SK-N-SH (cell line): ENCODE data around the gene GPR160. TPM values are rescaled to one million over a fixed set of nuclear protein-coding genes. Genes with fewer than 3 reads are reported as not detected.

Experiments used
- CTCF ChIA-PET: fragments of 300-600, 350-600 bp; formaldehyde crosslinking; extraction: SDS; loops from one replicate; lab custom pipeline; 2021; lab: Yijun Ruan, JAX
- POLR2A ChIA-PET: fragments of 350-600 bp; sonication (Branson Sonifier 250); formaldehyde crosslinking; extraction: SDS; loops from one replicate; lab custom pipeline; 2020; ENCODE audit warnings: antibody characterized with exemption, inconsistent platforms; lab: Yijun Ruan, JAX
- DNase-seq: peaks from one replicate; pipeline ENCODE4 v3.0.0; 2012
- H2AFZ ChIP-seq: fragments of 200-600 bp; sonication (generic); 2 replicates; pipeline ENCODE4 v1.8.1; 2016; ENCODE audit warnings: antibody characterized with exemption, mild to moderate bottlenecking, low read depth
- H3F3A ChIP-seq: fragments of 200-600 bp; sonication (generic); replicated peaks from 2 replicates; pipeline ENCODE3; 2016; ENCODE audit warnings: antibody characterized with exemption, mild to moderate bottlenecking; ENCODE audit not compliant: insufficient read depth
- H3K27ac ChIP-seq, 2 experiments: fragments of 200-500 bp in 1 of 2; fragments of 200-600 bp in 1 of 2; sonication (Bioruptor generic) in 1 of 2; sonication (generic), shearing (Covaris generic) in 1 of 2; 2 replicates each; pipeline versions ENCODE4 v1.5.1 to v1.6.1; 2014 to 2016; ENCODE audit warnings: low read depth in 2 of 2, inconsistent platforms in 1 of 2, low read length in 1 of 2, mild to moderate bottlenecking in 1 of 2, mixed read lengths in 1 of 2
- H3K27me3 ChIP-seq: fragments of 200-600 bp; sonication (generic), shearing (Covaris generic); 2 replicates; pipeline ENCODE4 v1.6.1; 2016; ENCODE audit warnings: mixed run types; ENCODE audit not compliant: insufficient read depth
- H3K36me3 ChIP-seq, 2 experiments: fragments of 200-500 bp in 1 of 2; fragments of 200-600 bp in 1 of 2; sonication (Bioruptor generic) in 1 of 2; sonication (generic) in 1 of 2; replicated peaks in 1 of 2; 2 replicates each; pipeline versions ENCODE3 to v1.5.1; 2014 to 2016; ENCODE audit warnings: low read length in 1 of 2, mild to moderate bottlenecking in 1 of 2; ENCODE audit not compliant: insufficient read depth in 2 of 2, control insufficient read depth in 1 of 2
- H3K4me1 ChIP-seq, 2 experiments: fragments of 200-500 bp in 1 of 2; fragments of 200-600 bp in 1 of 2; sonication (Bioruptor generic) in 1 of 2; sonication (generic), shearing (Covaris generic) in 1 of 2; 2 replicates each; pipeline versions ENCODE4 v1.5.1 to v1.6.1; 2014 to 2016; ENCODE audit warnings: low read depth in 1 of 2, low read length in 1 of 2, mixed run types in 1 of 2; ENCODE audit not compliant: insufficient read depth in 2 of 2, control insufficient read depth in 1 of 2
- H3K4me2 ChIP-seq: fragments of 200-600 bp; sonication (generic), shearing (Covaris generic); 2 replicates; pipeline ENCODE4 v1.6.1; 2017; ENCODE audit warnings: mixed run types
- H3K4me3 ChIP-seq, 2 experiments: fragments of 200-500 bp in 1 of 2; fragments of 200-600 bp in 1 of 2; sonication (Bioruptor generic) in 1 of 2; sonication (generic), shearing (Covaris generic) in 1 of 2; 2 replicates each; pipeline versions ENCODE4 v1.5.1 to v1.8.1; 2014 to 2016; ENCODE audit warnings: low read depth in 2 of 2, inconsistent platforms in 1 of 2, low read length in 1 of 2, mild to moderate bottlenecking in 1 of 2, mixed read lengths in 1 of 2, moderate library complexity in 1 of 2
- H3K79me2 ChIP-seq: fragments of 200-600 bp; sonication (generic); 2 replicates; pipeline ENCODE4 v1.8.1; 2017; ENCODE audit warnings: mild to moderate bottlenecking; ENCODE audit not compliant: insufficient read depth
- H3K9ac ChIP-seq: fragments of 200-600 bp; sonication (generic); 2 replicates; pipeline ENCODE4 v1.6.1; 2017; ENCODE audit warnings: mixed run types
- H3K9me2 ChIP-seq: fragments of 200-600 bp; sonication (generic); 2 replicates; pipeline ENCODE4 v1.6.1; 2017; ENCODE audit warnings: mixed run types
- H3K9me3 ChIP-seq: fragments of 200-600 bp; sonication (generic); 2 replicates; pipeline ENCODE4 v1.6.1; 2017; ENCODE audit warnings: mixed run types, mild to moderate bottlenecking, moderate library complexity
- H4K20me1 ChIP-seq: fragments of 200-600 bp; sonication (generic); 2 replicates; pipeline ENCODE4 v1.6.1; 2017; ENCODE audit warnings: mild to moderate bottlenecking, mixed run types; ENCODE audit not compliant: insufficient read depth
- CHD2 ChIP-seq: fragments of 150-350 bp; IDR thresholded peaks from 2 replicates; pipeline ENCODE4 v1.6.1; 2018; ENCODE audit warnings: low read length; ENCODE audit not compliant: partially characterized antibody
- EP300 ChIP-seq, 2 experiments: IDR thresholded peaks; 2 replicates each; pipeline versions ENCODE4 v1.4.0 to v1.6.1; 2012; ENCODE audit warnings: borderline replicate concordance in 1 of 2, low read depth in 1 of 2, low read length in 1 of 2
- FOXJ3 ChIP-seq: sonication (generic); formaldehyde crosslinking; IDR thresholded peaks from 2 replicates; pipeline ENCODE4 v1.5.1; 2020; ENCODE audit warnings: mild to moderate bottlenecking, missing genetic modification reagents
- GABPA ChIP-seq: IDR thresholded peaks from 2 replicates; pipeline ENCODE4 v1.4.0; 2012; ENCODE audit warnings: low read depth, mild to moderate bottlenecking
- GATA2 ChIP-seq: sonication (generic); formaldehyde crosslinking; IDR thresholded peaks from 2 replicates; pipeline ENCODE4 v1.5.0; 2020; ENCODE audit warnings: mild to moderate bottlenecking, missing genetic modification reagents
- IRF3 ChIP-seq: fragments of 150-350 bp; IDR thresholded peaks from 2 replicates; pipeline ENCODE4 v1.6.1; 2016; ENCODE audit warnings: mild to moderate bottlenecking, low read depth, low read length
- JUND ChIP-seq: IDR thresholded peaks from 2 replicates; pipeline ENCODE4 v1.4.0; 2012
- MAX ChIP-seq: IDR thresholded peaks from 2 replicates; pipeline ENCODE4 v1.4.0; 2012; ENCODE audit warnings: low read depth
- MXI1 ChIP-seq: IDR thresholded peaks from 2 replicates; pipeline ENCODE4 v1.6.1; 2012; ENCODE audit warnings: mild to moderate bottlenecking, low read depth, low read length, improper control_type of control experiment
- PBX3 ChIP-seq: IDR thresholded peaks from 2 replicates; pipeline ENCODE4; 2012
- POLR2AphosphoS5 ChIP-seq: IDR thresholded peaks from 2 replicates; pipeline ENCODE4 v1.6.1; 2012; ENCODE audit warnings: low read depth, low read length
- RCOR1 ChIP-seq: fragments of 150-350 bp; IDR thresholded peaks from 2 replicates; pipeline ENCODE4 v1.6.1; 2017; ENCODE audit warnings: antibody characterized with exemption, low read length
- RFX5 ChIP-seq: IDR thresholded peaks from 2 replicates; pipeline ENCODE4 v1.6.1; 2012; ENCODE audit warnings: mild to moderate bottlenecking, improper control_type of control experiment, low read length
- RXRA ChIP-seq: IDR thresholded peaks from 2 replicates; pipeline ENCODE4 v1.4.0; 2012; ENCODE audit warnings: low read depth, mild to moderate bottlenecking, borderline replicate concordance
- SMC3 ChIP-seq: IDR thresholded peaks from 2 replicates; pipeline ENCODE4 v1.6.1; 2012; ENCODE audit warnings: low read depth, low read length, improper control_type of control experiment
- TAF1 ChIP-seq: IDR thresholded peaks from 2 replicates; pipeline ENCODE4 v1.6.1; 2012; ENCODE audit warnings: low read depth, mild to moderate bottlenecking, low read length, moderate library complexity, borderline replicate concordance
- TCF12 ChIP-seq: IDR thresholded peaks from 2 replicates; pipeline ENCODE4 v1.4.0; 2012
- USF1 ChIP-seq: IDR thresholded peaks from 2 replicates; pipeline ENCODE4 v1.4.0; 2012; ENCODE audit warnings: low read depth, borderline replicate concordance
- USF2 ChIP-seq: fragments of 150-350 bp; IDR thresholded peaks from 2 replicates; pipeline ENCODE4 v1.6.1; 2017; ENCODE audit warnings: antibody characterized with exemption, low read length, low read depth, borderline replicate concordance
- ZBTB33 ChIP-seq: IDR thresholded peaks from 2 replicates; pipeline ENCODE4 v1.4.0; 2012; ENCODE audit warnings: low read depth, borderline replicate concordance
- WGBS: methylation state at CpG from one replicate; pipeline ENCODE4 v1.1.6; 2017; ENCODE audit warnings: low lambda C conversion rate; 5-methylcytosine and 5-hydroxymethylcytosine counted together
- polyA plus RNA-seq, 3 experiments: library from polyadenylated mRNA; depleted of rRNA; stranded (reverse); fragments of >200 nt; gene quantifications; 2 replicates each; pipeline ENCODE4 v1.2.3, GENCODE V29; 2012

GPR160 gene
- polyA plus RNA-seq, 1 of the 3 experiments (the other 2 are of a cell fraction), result 0.31 TPM

GRCh38 chr3:170064108-170064507 lies 26.3 kb downstream of the GPR160 start:
- no peaks in the 10 kb centered on the region for H3K4me1 ChIP-seq
- H3K9me2 ChIP-seq, result no peaks in the 10 kb centered on the region
- H3K4me3 ChIP-seq, result no peak overlapping the region
- no peak for DNase-seq
- ChIA-PET CTCF (interaction anchor here (1.4 kb wide), 1 partner anchor 43 kb away, joined by 5 read pairs; no protein-coding TSS in a partner anchor), POLR2A (no interaction called here)
- no peaks in the 10 kb centered on the region for H3K36me3 ChIP-seq
- no peaks in the 10 kb centered on the region for H3K9me3 ChIP-seq
- no peaks in the 10 kb centered on the region for H3K79me2 ChIP-seq
- WGBS, result 88% methylated on average over 18 of the region's 18 CpGs
- TF ChIP-seq GABPA, result no peak
- TF ChIP-seq MXI1, result no peak
- TF ChIP-seq CHD2, result no peak
- no peak for TF ChIP-seq ZBTB33
- TF ChIP-seq FOXJ3 (CRISPR knock-in tag), result no peak
- no peak for TF ChIP-seq TCF12
- no peak for TF ChIP-seq RXRA
- no peak for TF ChIP-seq SMC3
- TF ChIP-seq RCOR1, result no peak
- TF ChIP-seq EP300 (IDR thresholded peaks at IDR 0.05; ENCODE audit: borderline replicate concordance in 1 of 2, low read depth in 1 of 2, low read length in 1 of 2), result no peak
- no peak for TF ChIP-seq GATA2 (CRISPR knock-in tag)
- TF ChIP-seq USF2, result no peak
- TF ChIP-seq USF1, result no peak
- no peak for TF ChIP-seq PBX3
- no peak for TF ChIP-seq JUND
- TF ChIP-seq RFX5, result no peak
- no peak for TF ChIP-seq POLR2AphosphoS5
- no peak for TF ChIP-seq TAF1
- no peak for TF ChIP-seq IRF3
- no peak for TF ChIP-seq MAX
- TF ChIP-seq, all 33 proteins: peak for 0
- Histone ChIP-seq H3K27me3 (no peaks in the 10 kb centered on the region), H4K20me1 (no peaks in the 10 kb centered on the region), H3K27ac (no peak overlapping the region), H3K9ac (no peak overlapping the region), H3K4me2 (no peak overlapping the region), H2AFZ (no peak overlapping the region), H3F3A (no peaks in the 10 kb centered on the region)
